Occipital lobe (tissue), 2 donors: ENCODE measurements around the gene CTNNA3. TPM values are rescaled to one million over a fixed set of nuclear protein-coding genes. Genes with fewer than 3 reads are reported as not detected.

Source experiments
- DNase-seq: peaks from one replicate; lab custom pipeline; 2025; lab: John Stamatoyannopoulos, UW
- total RNA-seq: library from RNA; depleted of rRNA; stranded (reverse); fragments of >200 nt; gene quantifications from one replicate; pipeline ENCODE4 v1.2.3, GENCODE V29; 2014

The CTNNA3 gene
- total RNA-seq, 1 donor from 2014 or later = 1.7 TPM

- DNase-seq = no peak
Measured at GRCh38 chr10:67033878-67034277, 662.1 kb downstream of the CTNNA3 start.

GRCh38 chr10:67022099-67022498 lies 673.9 kb downstream of the CTNNA3 start:
- no peak for DNase-seq

- DNase-seq = no peak
Measured at GRCh38 chr10:67017218-67017617, 678.8 kb downstream of the CTNNA3 start.

- no peak for DNase-seq
Measured at GRCh38 chr10:67015225-67015624, 680.8 kb downstream of the CTNNA3 start.

GRCh38 chr10:67011981-67012380 lies 684.0 kb downstream of the CTNNA3 start:
- no peak for DNase-seq

GRCh38 chr10:67011480-67011879 lies 684.5 kb downstream of the CTNNA3 start:
- DNase-seq = no peak

- DNase-seq = no peak
Measured at GRCh38 chr10:67005981-67006380, 690.0 kb downstream of the CTNNA3 start.

GRCh38 chr10:67004690-67005089 lies 691.3 kb downstream of the CTNNA3 start:
- no peak for DNase-seq

GRCh38 chr10:66999762-67000545 lies 696.0 kb downstream of the CTNNA3 start:
- no peak for DNase-seq

- no peak for DNase-seq
Measured at GRCh38 chr10:66996996-66997395, 699.0 kb downstream of the CTNNA3 start.

GRCh38 chr10:66990143-66990830 lies 705.7 kb downstream of the CTNNA3 start:
- no peak for DNase-seq

GRCh38 chr10:66983475-66983818 lies 712.5 kb downstream of the CTNNA3 start:
- DNase-seq = no peak

- no peak for DNase-seq
Measured at GRCh38 chr10:66982792-66983474, 713.1 kb downstream of the CTNNA3 start.

- no peak for DNase-seq
Measured at GRCh38 chr10:66982053-66982420, 714.0 kb downstream of the CTNNA3 start.

- no peak for DNase-seq
Measured at GRCh38 chr10:66981361-66982052, 714.5 kb downstream of the CTNNA3 start.

GRCh38 chr10:66980246-66980815 lies 715.7 kb downstream of the CTNNA3 start:
- no peak for DNase-seq

- no peak for DNase-seq
Measured at GRCh38 chr10:66964946-66965345, 731.0 kb downstream of the CTNNA3 start.

- no peak for DNase-seq
Measured at GRCh38 chr10:66958466-66958865, 737.5 kb downstream of the CTNNA3 start.

- DNase-seq = no peak
Measured at GRCh38 chr10:66951896-66952295, 744.1 kb downstream of the CTNNA3 start.

- no peak for DNase-seq
Measured at GRCh38 chr10:66943590-66943989, 752.4 kb downstream of the CTNNA3 start.

GRCh38 chr10:66942407-66942806 lies 753.6 kb downstream of the CTNNA3 start:
- no peak for DNase-seq

- DNase-seq = peak; percentile 51
Measured at GRCh38 chr10:66941491-66941890, 754.5 kb downstream of the CTNNA3 start.
